Measurements from ENCODE around the gene STMND1. TPM values are rescaled to one million over a fixed set of nuclear protein-coding genes. Genes with fewer than 3 reads are reported as not detected.
A peak's percentile ranks its signal among the peaks of the same experiment; 100 is the strongest.

Gene STMND1
- total RNA-seq, 1 experiment from 2014 or later: not detected

DNA sequence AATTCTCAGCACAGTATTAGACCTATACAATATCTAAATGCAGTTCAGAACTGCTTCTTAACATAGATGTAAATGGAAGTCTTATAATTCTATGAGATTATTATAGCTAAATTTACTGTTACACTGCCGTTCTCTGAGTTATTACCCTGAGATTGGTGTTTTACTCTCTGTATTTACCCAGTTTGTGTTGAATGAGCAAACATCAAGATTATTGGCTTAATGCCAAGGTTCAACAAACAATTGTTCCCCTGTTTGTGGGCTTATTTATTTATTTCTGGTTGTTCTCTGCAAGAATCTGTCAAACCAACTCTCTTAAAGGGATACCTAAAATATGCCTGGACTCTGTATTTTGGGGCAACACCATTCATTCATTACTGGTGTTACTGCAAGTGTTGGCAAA lies 5.2 kb upstream of the STMND1 start:
- Mint-ChIP-seq H3K4me3 (ENCODE audit: unreplicated experiment) (no peak overlapping the region), H3K27ac (ENCODE audit: low read depth, unreplicated experiment) (no peak overlapping the region), H3K36me3 (ENCODE audit: insufficient read depth, unreplicated experiment) (no peaks in the 10 kb centered on the region), H3K27me3 (ENCODE audit: insufficient read depth, unreplicated experiment) (peaks cover 15% of the 10 kb centered on the region), H3K9me3 (ENCODE audit: unreplicated experiment) (no peaks in the 10 kb centered on the region), H3K4me1 (ENCODE audit: insufficient read depth, unreplicated experiment) (peaks cover 2% of the 10 kb centered on the region)
- CTCF ChIA-PET: interaction anchor here (1.0 kb wide), 1 partner anchor 130 kb away, joined by 3 read pairs; no protein-coding TSS in a partner anchor
- DNase-seq (ENCODE audit: unreplicated experiment): no peak
- intact Hi-C loops (cut with micrococcal nuclease): no loop called here
- no TSS peak for BruUV-seq (replicated peaks)
- POLR2A ChIA-PET: interaction anchor here (1.1 kb wide), 1 partner anchor 372 kb away, joined by 3 read pairs; no protein-coding TSS in a partner anchor
- TF ChIP-seq, protein P1, sequence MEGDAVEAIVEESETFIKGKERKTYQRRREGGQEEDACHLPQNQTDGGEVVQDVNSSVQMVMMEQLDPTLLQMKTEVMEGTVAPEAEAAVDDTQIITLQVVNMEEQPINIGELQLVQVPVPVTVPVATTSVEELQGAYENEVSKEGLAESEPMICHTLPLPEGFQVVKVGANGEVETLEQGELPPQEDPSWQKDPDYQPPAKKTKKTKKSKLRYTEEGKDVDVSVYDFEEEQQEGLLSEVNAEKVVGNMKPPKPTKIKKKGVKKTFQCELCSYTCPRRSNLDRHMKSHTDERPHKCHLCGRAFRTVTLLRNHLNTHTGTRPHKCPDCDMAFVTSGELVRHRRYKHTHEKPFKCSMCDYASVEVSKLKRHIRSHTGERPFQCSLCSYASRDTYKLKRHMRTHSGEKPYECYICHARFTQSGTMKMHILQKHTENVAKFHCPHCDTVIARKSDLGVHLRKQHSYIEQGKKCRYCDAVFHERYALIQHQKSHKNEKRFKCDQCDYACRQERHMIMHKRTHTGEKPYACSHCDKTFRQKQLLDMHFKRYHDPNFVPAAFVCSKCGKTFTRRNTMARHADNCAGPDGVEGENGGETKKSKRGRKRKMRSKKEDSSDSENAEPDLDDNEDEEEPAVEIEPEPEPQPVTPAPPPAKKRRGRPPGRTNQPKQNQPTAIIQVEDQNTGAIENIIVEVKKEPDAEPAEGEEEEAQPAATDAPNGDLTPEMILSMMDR (IDR thresholded peaks at IDR 0.05; ENCODE audit: unreplicated experiment): no peak

DNA sequence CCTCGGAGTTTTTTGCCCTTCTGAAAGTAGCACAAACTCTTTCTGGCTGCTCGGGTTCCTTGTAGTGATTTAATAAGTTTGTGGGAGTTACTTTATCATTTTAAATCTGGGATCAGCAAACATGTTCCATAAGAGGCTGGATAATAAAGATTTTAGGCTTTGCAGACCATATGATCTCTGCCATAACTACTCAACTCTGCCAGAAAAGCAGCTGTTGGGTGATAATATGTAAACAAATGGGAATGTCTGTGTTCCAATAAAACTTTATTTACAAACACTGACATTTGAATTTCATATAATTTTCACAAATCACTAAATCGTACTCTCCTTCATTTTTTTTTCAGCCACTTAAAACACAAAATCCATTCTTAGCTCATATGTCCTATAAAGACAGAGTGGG lies 3.9 kb upstream of the STMND1 start:
- Mint-ChIP-seq H3K36me3 (ENCODE audit: insufficient read depth, unreplicated experiment) (no peaks in the 10 kb centered on the region), H3K4me1 (ENCODE audit: insufficient read depth, unreplicated experiment) (peaks cover 6% of the 10 kb centered on the region), H3K27me3 (ENCODE audit: insufficient read depth, unreplicated experiment) (peaks cover 19% of the 10 kb centered on the region), H3K27ac (ENCODE audit: low read depth, unreplicated experiment) (no peak overlapping the region), H3K9me3 (ENCODE audit: unreplicated experiment) (no peaks in the 10 kb centered on the region), H3K4me3 (ENCODE audit: unreplicated experiment) (no peak overlapping the region)
- TF ChIP-seq, protein P1 (IDR thresholded peaks at IDR 0.05; ENCODE audit: unreplicated experiment): no peak
- POLR2A ChIA-PET: interaction anchor here (1.6 to 2.2 kb wide), 2 partner anchors 10 to 16 kb away, joined by 4 to 5 read pairs; no protein-coding TSS in a partner anchor
- no peak for DNase-seq (ENCODE audit: unreplicated experiment)
- CTCF ChIA-PET: interaction anchor here (0.6 to 2.2 kb wide), 3 partner anchors 11 to 306 kb away, joined by 5 to 7 read pairs (median 6); no protein-coding TSS in a partner anchor
- intact Hi-C loops (cut with micrococcal nuclease): no loop called here
- BruUV-seq (replicated peaks): no TSS peak

DNA sequence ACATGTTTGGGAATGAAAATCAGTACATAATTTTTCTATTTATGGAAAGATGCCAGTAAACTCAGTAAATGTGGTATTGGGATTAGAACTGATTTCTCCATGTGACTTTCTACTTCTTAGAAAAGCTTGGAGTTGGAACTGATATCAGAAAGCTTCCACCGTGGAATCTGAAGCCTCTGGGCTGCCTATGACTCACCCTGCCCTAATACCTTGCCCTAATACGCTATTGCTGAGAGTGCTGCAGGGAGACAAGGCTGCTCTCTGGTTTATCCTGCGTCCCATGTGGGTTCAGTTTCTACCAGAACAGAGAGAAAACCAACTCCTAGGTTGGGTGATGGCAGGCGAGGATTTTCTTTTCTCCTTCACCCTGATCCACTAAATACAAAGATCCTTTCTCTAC lies 3.3 kb upstream of the STMND1 start:
- ChIA-PET CTCF (interaction anchor here (1.0 to 2.2 kb wide), 3 partner anchors 8 to 115 kb away, joined by 3 to 7 read pairs (median 6); no protein-coding TSS in a partner anchor), POLR2A (interaction anchor here (0.6 to 2.2 kb wide), 3 partner anchors 11 to 460 kb away, joined by 4 to 5 read pairs (median 4); no protein-coding TSS in a partner anchor)
- Mint-ChIP-seq H3K4me3 (ENCODE audit: unreplicated experiment) (no peak overlapping the region), H3K27ac (ENCODE audit: low read depth, unreplicated experiment) (no peak overlapping the region), H3K9me3 (ENCODE audit: unreplicated experiment) (no peaks in the 10 kb centered on the region), H3K4me1 (ENCODE audit: insufficient read depth, unreplicated experiment) (peaks cover 6% of the 10 kb centered on the region), H3K27me3 (ENCODE audit: insufficient read depth, unreplicated experiment) (peaks cover 19% of the 10 kb centered on the region), H3K36me3 (ENCODE audit: insufficient read depth, unreplicated experiment) (no peaks in the 10 kb centered on the region)
- intact Hi-C loops (cut with micrococcal nuclease): no loop called here
- TF ChIP-seq, protein P1 (IDR thresholded peaks at IDR 0.05; ENCODE audit: unreplicated experiment): no peak
- BruUV-seq (replicated peaks): no TSS peak
- DNase-seq (ENCODE audit: unreplicated experiment): peak; percentile 36

DNA sequence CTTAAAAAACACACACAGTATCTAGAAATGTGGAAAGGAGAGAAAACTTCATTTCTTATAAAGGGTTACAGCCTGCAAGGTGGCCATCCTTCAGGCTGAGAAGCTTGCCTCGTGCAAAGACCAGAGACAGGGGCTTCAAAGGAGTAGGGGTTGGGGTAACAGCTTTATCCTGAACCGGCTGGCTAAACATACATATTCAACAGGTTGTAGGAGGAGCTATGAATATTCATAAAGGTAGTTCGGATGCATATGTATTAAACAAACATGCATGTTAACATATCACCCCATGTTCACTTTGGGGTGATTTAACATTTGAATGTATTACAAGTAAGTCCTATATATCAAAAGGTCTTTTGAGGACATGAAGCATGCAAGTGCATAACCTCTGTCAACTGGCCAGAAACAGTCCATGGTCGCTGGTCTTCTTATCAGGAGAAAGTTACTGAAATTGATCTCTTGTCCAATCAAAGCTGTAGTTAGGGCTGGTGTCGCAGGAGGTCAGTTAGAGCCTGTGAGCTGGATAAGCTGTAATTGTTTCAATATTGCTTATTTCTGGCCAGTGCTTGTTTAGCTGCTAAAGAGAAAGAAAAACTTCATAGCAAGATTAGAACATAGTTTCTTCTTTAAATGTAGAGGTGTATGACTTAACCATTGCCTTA lies 2.3 kb upstream of the STMND1 start:
- POLR2A ChIA-PET: interaction anchor here (0.6 to 2.2 kb wide), 3 partner anchors 12 to 461 kb away, joined by 4 to 5 read pairs (median 4); no protein-coding TSS in a partner anchor
- intact Hi-C loops (cut with micrococcal nuclease): no loop called here
- H3K4me1 Mint-ChIP-seq (ENCODE audit: insufficient read depth, unreplicated experiment): peaks cover 6% of the 10 kb centered on the region
- DNase-seq (ENCODE audit: unreplicated experiment): no peak
- H3K27ac Mint-ChIP-seq (ENCODE audit: low read depth, unreplicated experiment): no peak overlapping the region
- BruUV-seq (replicated peaks): no TSS peak
- H3K27me3 Mint-ChIP-seq (ENCODE audit: insufficient read depth, unreplicated experiment): peaks cover 19% of the 10 kb centered on the region
- H3K36me3 Mint-ChIP-seq (ENCODE audit: insufficient read depth, unreplicated experiment): no peaks in the 10 kb centered on the region
- H3K4me3 Mint-ChIP-seq (ENCODE audit: unreplicated experiment): no peak overlapping the region
- no peaks in the 10 kb centered on the region for H3K9me3 Mint-ChIP-seq (ENCODE audit: unreplicated experiment)
- TF ChIP-seq, protein P1 (IDR thresholded peaks at IDR 0.05; ENCODE audit: unreplicated experiment): no peak
- CTCF ChIA-PET: interaction anchor here (0.5 to 2.2 kb wide), 4 partner anchors 9 to 782 kb away, joined by 3 to 6 read pairs (median 3); no protein-coding TSS in a partner anchor

Data from MCF 10A (cell line).